Tibial nerve (tissue), 4 donors: ENCODE measurements around the gene IGSF5.

Experiments
- EP300 ChIP-seq, 2 donors: sonication (generic); formaldehyde crosslinking; IDR thresholded peaks; one replicate each; pipeline ENCODE4 v1.6.1; 2017; ENCODE audit warnings: antibody characterized with exemption in 2 of 2, mild to moderate bottlenecking in 1 of 2
- TF ChIP-seq, protein P1 (sequence below), 5 experiments: fragments of 200-600 bp in 3 of 5; fragments of 450-650 bp in 2 of 5; sonication (generic) in 3 of 5; IDR thresholded peaks; one replicate each; pipeline ENCODE4 v1.5.1; 2016 to 2019; ENCODE audit warnings: antibody characterized with exemption in 5 of 5, mild to moderate bottlenecking in 3 of 5, moderate library complexity in 2 of 5

- TF ChIP-seq EP300 (IDR thresholded peaks at IDR 0.05) = no peak
- TF ChIP-seq, protein P1, sequence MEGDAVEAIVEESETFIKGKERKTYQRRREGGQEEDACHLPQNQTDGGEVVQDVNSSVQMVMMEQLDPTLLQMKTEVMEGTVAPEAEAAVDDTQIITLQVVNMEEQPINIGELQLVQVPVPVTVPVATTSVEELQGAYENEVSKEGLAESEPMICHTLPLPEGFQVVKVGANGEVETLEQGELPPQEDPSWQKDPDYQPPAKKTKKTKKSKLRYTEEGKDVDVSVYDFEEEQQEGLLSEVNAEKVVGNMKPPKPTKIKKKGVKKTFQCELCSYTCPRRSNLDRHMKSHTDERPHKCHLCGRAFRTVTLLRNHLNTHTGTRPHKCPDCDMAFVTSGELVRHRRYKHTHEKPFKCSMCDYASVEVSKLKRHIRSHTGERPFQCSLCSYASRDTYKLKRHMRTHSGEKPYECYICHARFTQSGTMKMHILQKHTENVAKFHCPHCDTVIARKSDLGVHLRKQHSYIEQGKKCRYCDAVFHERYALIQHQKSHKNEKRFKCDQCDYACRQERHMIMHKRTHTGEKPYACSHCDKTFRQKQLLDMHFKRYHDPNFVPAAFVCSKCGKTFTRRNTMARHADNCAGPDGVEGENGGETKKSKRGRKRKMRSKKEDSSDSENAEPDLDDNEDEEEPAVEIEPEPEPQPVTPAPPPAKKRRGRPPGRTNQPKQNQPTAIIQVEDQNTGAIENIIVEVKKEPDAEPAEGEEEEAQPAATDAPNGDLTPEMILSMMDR (IDR thresholded peaks at IDR 0.05) = no peak
Measured at GRCh38 chr21:39705849-39706248, 39.1 kb upstream of the IGSF5 start.
